ENCODE results near the gene TSPAN3.

Gene TSPAN3

GRCh38 chr15:77070495-77071304 is at the start of gene TSPAN3:
Gene TSPAN3 (minus strand): TSS chr15:77071109. CDS start chr15:77070954, 155 bp downstream.
- Histone ChIP-seq H3K27ac (ENCODE audit: low read length) (peak within 1 kb of the TSS; percentile 89), H3K4me1 (ENCODE audit: control insufficient read depth in 1 of 2, insufficient read depth in 2 of 2, low read length in 2 of 2) (peaks cover 14 to 20% of the 10 kb centered on the region in 2 donors), H3K27me3 (ENCODE audit: low read depth, low read length) (no peaks in the 10 kb centered on the region), H3K4me3 (ENCODE audit: low read depth in 1 of 2, low read length in 2 of 2) (peak within 1 kb of the TSS; percentile 80 to 81), H3K36me3 (ENCODE audit: control insufficient read depth in 1 of 2, insufficient read depth in 2 of 2, low read length in 2 of 2) (no peaks in the 10 kb centered on the region), H3K9me3 (ENCODE audit: control insufficient read depth in 1 of 2, low read length in 2 of 2) (no peaks in the 10 kb centered on the region)

DNA sequence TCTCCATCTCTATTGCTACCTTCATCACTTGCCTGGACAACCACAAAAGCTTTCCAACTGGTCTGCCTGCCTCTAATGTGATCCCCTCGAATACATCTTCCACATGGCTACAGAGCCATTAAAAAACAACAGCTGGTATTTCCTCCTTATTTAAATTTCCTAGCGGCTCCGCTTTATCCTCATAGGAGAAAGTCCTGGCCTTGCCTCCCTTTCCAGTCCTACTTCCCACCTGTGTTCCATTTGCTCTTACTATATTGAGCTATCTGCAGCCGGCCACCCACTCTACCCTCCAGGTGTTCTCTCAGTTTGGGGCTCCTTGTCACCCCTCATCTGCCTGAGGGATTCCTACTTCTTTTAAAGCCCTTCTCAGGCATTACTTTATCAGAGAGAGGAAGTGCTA is 49.7 kb upstream of the TSPAN3 start:
- H3K27me3 ChIP-seq (ENCODE audit: low read depth, low read length) = no peaks in the 10 kb centered on the region
- no peak overlapping the region for H3K4me3 ChIP-seq (ENCODE audit: low read depth in 1 of 2, low read length in 2 of 2)
- no peaks in the 10 kb centered on the region for H3K9me3 ChIP-seq (ENCODE audit: control insufficient read depth in 1 of 2, low read length in 2 of 2)
- peaks cover 0 to 5% of the 10 kb centered on the region in 2 donors for H3K4me1 ChIP-seq (ENCODE audit: control insufficient read depth in 1 of 2, insufficient read depth in 2 of 2, low read length in 2 of 2)
- H3K27ac ChIP-seq (ENCODE audit: low read length) = no peak overlapping the region
- no peaks in the 10 kb centered on the region for H3K36me3 ChIP-seq (ENCODE audit: control insufficient read depth in 1 of 2, insufficient read depth in 2 of 2, low read length in 2 of 2)

GRCh38 chr15:77119446-77119845 is 48.5 kb upstream of the TSPAN3 start:
- Histone ChIP-seq H3K27ac (ENCODE audit: low read length) (no peak overlapping the region), H3K27me3 (ENCODE audit: low read depth, low read length) (no peaks in the 10 kb centered on the region), H3K4me1 (ENCODE audit: control insufficient read depth in 1 of 2, insufficient read depth in 2 of 2, low read length in 2 of 2) (peaks cover 0 to 5% of the 10 kb centered on the region in 2 donors), H3K9me3 (ENCODE audit: control insufficient read depth in 1 of 2, low read length in 2 of 2) (no peaks in the 10 kb centered on the region), H3K4me3 (ENCODE audit: low read depth in 1 of 2, low read length in 2 of 2) (no peak overlapping the region), H3K36me3 (ENCODE audit: control insufficient read depth in 1 of 2, insufficient read depth in 2 of 2, low read length in 2 of 2) (peaks cover 6 to 8% of the 10 kb centered on the region in 2 donors)

GRCh38 chr15:77118882-77119321 is 48.0 kb upstream of the TSPAN3 start:
- H3K36me3 ChIP-seq (ENCODE audit: control insufficient read depth in 1 of 2, insufficient read depth in 2 of 2, low read length in 2 of 2) = peaks cover 12% of the 10 kb centered on the region in 2 donors
- no peaks in the 10 kb centered on the region for H3K9me3 ChIP-seq (ENCODE audit: control insufficient read depth in 1 of 2, low read length in 2 of 2)
- no peak overlapping the region for H3K4me3 ChIP-seq (ENCODE audit: low read depth in 1 of 2, low read length in 2 of 2)
- H3K4me1 ChIP-seq (ENCODE audit: control insufficient read depth in 1 of 2, insufficient read depth in 2 of 2, low read length in 2 of 2) = peaks cover 0 to 5% of the 10 kb centered on the region in 2 donors
- H3K27ac ChIP-seq (ENCODE audit: low read length) = no peak overlapping the region
- H3K27me3 ChIP-seq (ENCODE audit: low read depth, low read length) = no peaks in the 10 kb centered on the region

DNA sequence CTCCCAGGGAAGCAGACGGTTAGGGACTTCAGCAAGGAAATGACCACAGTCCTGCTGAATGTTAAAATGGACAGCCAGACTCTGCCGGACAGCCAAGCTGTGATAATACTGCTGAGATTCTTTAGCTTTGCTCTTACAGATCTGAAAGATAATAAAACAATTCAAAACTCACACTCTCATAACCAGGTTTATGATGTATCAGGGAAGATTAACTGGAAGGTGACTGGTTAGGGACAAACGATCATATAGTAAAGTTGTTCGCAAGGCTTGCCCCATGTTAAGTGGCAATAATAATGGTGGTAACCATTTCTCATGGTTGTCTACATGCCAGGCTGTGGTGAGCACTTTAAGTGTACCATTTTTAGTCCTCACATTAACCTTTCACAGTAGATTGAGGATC is 44.3 kb upstream of the TSPAN3 start:
- H3K9me3 ChIP-seq (ENCODE audit: control insufficient read depth in 1 of 2, low read length in 2 of 2) = no peaks in the 10 kb centered on the region
- no peak overlapping the region for H3K4me3 ChIP-seq (ENCODE audit: low read depth in 1 of 2, low read length in 2 of 2)
- H3K4me1 ChIP-seq (ENCODE audit: control insufficient read depth in 1 of 2, insufficient read depth in 2 of 2, low read length in 2 of 2) = peaks cover 0 to 5% of the 10 kb centered on the region in 2 donors
- no peak overlapping the region for H3K27ac ChIP-seq (ENCODE audit: low read length)
- H3K27me3 ChIP-seq (ENCODE audit: low read depth, low read length) = no peaks in the 10 kb centered on the region
- peaks cover 20 to 22% of the 10 kb centered on the region in 2 donors for H3K36me3 ChIP-seq (ENCODE audit: control insufficient read depth in 1 of 2, insufficient read depth in 2 of 2, low read length in 2 of 2)

DNA sequence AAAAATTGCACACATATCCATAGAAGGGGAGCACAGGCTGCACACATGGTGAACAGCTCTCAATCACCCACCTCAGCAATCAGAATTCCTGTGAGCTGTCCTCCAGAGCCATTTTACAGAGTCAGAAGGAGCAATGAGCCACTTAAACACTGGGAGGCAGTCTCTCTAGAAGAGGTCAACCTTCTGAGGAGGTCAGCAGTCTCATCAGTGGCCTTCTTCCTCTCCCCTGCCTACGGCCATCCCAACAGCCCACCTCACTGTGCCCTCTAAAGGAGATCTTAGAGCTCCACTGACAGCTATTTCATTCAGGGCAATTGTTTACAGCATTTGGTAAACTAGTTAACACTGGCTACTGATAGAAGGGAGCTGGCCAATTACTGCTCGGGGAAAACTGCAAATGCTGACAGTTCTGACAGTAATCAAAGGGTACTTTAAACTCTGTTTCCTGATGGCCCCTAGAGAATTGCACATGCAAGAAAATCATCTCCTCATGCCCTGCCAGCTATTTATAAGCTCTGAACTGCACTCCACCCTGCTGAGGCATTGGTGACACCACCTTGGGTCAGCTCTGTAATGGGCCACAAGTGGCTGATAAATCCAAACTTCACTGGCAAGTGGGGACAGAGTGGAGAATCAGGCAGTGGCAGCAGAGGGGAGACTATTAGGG is 42.1 kb upstream of the TSPAN3 start:
- no peak overlapping the region for H3K27ac ChIP-seq (ENCODE audit: low read length)
- no peaks in the 10 kb centered on the region for H3K9me3 ChIP-seq (ENCODE audit: control insufficient read depth in 1 of 2, low read length in 2 of 2)
- no peak overlapping the region for H3K4me3 ChIP-seq (ENCODE audit: low read depth in 1 of 2, low read length in 2 of 2)
- H3K27me3 ChIP-seq (ENCODE audit: low read depth, low read length) = no peaks in the 10 kb centered on the region
- peaks cover 20 to 22% of the 10 kb centered on the region in 2 donors for H3K36me3 ChIP-seq (ENCODE audit: control insufficient read depth in 1 of 2, insufficient read depth in 2 of 2, low read length in 2 of 2)
- H3K4me1 ChIP-seq (ENCODE audit: control insufficient read depth in 1 of 2, insufficient read depth in 2 of 2, low read length in 2 of 2) = peaks cover 0 to 3% of the 10 kb centered on the region in 2 donors

DNA sequence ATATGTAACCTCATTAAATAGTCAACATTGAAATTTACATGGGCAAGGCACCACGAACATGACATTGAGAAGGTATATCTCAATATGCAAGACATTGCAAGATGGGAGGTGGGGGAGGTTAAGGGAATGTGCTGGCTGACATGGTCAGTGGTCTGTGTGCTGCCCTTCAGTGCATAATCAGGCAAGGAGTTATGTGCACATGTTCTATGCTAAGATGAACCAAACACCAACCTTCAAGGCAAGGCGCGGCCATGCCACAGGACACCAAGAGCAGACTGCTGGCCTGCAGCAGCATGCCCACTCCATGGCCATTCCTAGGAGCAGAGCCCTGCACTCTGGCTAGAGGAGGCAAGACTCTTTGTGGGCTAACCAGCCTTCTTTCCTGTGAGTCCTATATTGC is 40.9 kb upstream of the TSPAN3 start:
- peaks cover 4 to 12% of the 10 kb centered on the region in 2 donors for H3K4me1 ChIP-seq (ENCODE audit: control insufficient read depth in 1 of 2, insufficient read depth in 2 of 2, low read length in 2 of 2)
- peaks cover 20 to 22% of the 10 kb centered on the region in 2 donors for H3K36me3 ChIP-seq (ENCODE audit: control insufficient read depth in 1 of 2, insufficient read depth in 2 of 2, low read length in 2 of 2)
- no peaks in the 10 kb centered on the region for H3K27me3 ChIP-seq (ENCODE audit: low read depth, low read length)
- no peak overlapping the region for H3K4me3 ChIP-seq (ENCODE audit: low read depth in 1 of 2, low read length in 2 of 2)
- no peaks in the 10 kb centered on the region for H3K9me3 ChIP-seq (ENCODE audit: control insufficient read depth in 1 of 2, low read length in 2 of 2)
- H3K27ac ChIP-seq (ENCODE audit: low read length) = no peak overlapping the region

DNA sequence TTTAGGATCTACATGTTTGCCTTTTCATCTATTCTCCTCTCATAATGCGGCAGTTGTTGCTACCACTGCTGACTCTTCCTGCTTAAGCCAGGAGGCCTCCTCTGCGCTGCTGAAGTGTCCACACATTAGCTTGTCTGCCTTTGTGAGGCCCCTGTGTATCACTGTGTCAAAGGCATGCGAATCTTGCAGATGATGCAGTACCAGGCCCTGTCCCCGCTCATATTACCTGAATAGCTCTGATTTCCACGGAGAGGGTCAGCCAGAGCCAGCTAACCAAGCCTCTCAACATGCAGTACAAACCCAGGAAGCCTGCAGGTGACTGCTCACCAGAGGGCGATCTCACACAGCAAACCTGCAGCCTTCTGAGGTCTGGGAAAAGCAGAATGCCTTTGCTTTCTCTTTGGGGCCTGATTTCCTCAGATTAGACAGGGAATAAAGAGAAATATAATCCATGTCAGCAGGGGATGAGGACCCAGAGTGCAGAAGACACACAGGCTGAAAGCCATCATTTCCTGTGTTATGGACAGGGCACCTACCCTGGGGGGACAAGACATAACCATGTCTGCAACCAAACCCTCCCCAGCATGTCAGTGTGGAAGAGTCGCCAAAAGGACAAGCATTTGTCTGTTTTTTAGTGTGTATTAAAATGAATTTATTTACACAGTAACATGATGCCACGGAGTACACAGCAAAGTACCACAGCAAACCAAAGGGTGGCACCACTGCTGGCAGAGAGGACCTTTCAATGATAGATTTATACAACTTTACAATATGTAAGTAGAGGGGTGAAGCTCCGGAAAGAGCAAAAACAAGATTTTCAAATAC is 36.8 kb upstream of the TSPAN3 start:
- H3K36me3 ChIP-seq (ENCODE audit: control insufficient read depth in 1 of 2, insufficient read depth in 2 of 2, low read length in 2 of 2) = no peaks in the 10 kb centered on the region
- no peak overlapping the region for H3K4me3 ChIP-seq (ENCODE audit: low read depth in 1 of 2, low read length in 2 of 2)
- peaks cover 4 to 12% of the 10 kb centered on the region in 2 donors for H3K4me1 ChIP-seq (ENCODE audit: control insufficient read depth in 1 of 2, insufficient read depth in 2 of 2, low read length in 2 of 2)
- no peaks in the 10 kb centered on the region for H3K27me3 ChIP-seq (ENCODE audit: low read depth, low read length)
- no peak overlapping the region for H3K27ac ChIP-seq (ENCODE audit: low read length)
- no peaks in the 10 kb centered on the region for H3K9me3 ChIP-seq (ENCODE audit: control insufficient read depth in 1 of 2, low read length in 2 of 2)

DNA sequence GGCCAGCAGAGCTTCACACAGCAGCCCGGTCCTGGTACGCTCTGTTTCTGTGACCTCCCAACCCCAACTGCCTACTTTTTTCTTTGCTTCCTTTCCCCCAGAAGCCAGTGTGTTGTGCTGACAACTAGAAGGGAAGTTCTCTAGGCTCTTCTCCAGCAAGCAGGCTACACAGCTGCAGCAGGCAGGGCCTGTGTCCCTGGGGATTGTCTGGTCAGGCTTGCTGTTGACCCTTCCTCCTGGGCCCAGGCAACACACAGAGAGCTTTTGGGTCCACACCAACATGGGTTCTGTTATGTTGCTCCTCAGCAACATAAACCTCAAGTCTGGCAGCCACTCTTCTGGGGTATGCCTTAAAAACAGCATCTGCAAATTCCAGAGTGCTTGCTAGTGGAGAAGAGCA is 36.2 kb upstream of the TSPAN3 start:
- Histone ChIP-seq H3K9me3 (ENCODE audit: control insufficient read depth in 1 of 2, low read length in 2 of 2) (no peaks in the 10 kb centered on the region), H3K27me3 (ENCODE audit: low read depth, low read length) (no peaks in the 10 kb centered on the region), H3K27ac (ENCODE audit: low read length) (no peak overlapping the region), H3K36me3 (ENCODE audit: control insufficient read depth in 1 of 2, insufficient read depth in 2 of 2, low read length in 2 of 2) (no peaks in the 10 kb centered on the region), H3K4me3 (ENCODE audit: low read depth in 1 of 2, low read length in 2 of 2) (no peak overlapping the region), H3K4me1 (ENCODE audit: control insufficient read depth in 1 of 2, insufficient read depth in 2 of 2, low read length in 2 of 2) (peaks cover 4 to 12% of the 10 kb centered on the region in 2 donors)

- peaks cover 4 to 12% of the 10 kb centered on the region in 2 donors for H3K4me1 ChIP-seq (ENCODE audit: control insufficient read depth in 1 of 2, insufficient read depth in 2 of 2, low read length in 2 of 2)
- H3K4me3 ChIP-seq (ENCODE audit: low read depth in 1 of 2, low read length in 2 of 2) = no peak overlapping the region
- H3K36me3 ChIP-seq (ENCODE audit: control insufficient read depth in 1 of 2, insufficient read depth in 2 of 2, low read length in 2 of 2) = no peaks in the 10 kb centered on the region
- H3K9me3 ChIP-seq (ENCODE audit: control insufficient read depth in 1 of 2, low read length in 2 of 2) = no peaks in the 10 kb centered on the region
- no peaks in the 10 kb centered on the region for H3K27me3 ChIP-seq (ENCODE audit: low read depth, low read length)
- no peak overlapping the region for H3K27ac ChIP-seq (ENCODE audit: low read length)
Measured at GRCh38 chr15:77104155-77104554, 33.2 kb upstream of the TSPAN3 start.

Measured in muscle layer of duodenum (tissue), 2 donors.